ENCODE results near the gene MRTO4. TPM values are rescaled to one million over a fixed set of nuclear protein-coding genes. Genes with fewer than 3 reads are reported as not detected.

Gene MRTO4
- total RNA-seq, 1 experiment from 2014 or later, result 15.4 TPM

DNA sequence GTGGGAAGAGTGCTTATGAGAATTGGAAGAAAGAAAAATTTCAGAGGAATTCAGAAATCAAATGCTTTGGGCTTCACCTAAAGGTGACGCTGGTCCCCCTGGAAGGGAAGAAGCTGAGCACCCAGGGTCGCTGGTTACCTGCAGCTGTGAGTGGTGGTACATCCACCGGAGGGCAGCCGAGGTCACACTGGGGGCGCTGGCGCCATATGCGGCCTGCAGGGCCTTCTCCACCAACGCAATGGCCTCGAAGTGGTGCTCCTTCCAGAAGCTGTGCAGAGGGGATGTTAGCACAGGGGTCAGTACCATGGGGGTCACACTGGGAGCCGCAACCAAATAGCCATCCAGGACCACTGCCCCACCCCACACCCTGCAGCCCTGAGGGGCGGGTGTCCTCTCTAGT is 54.3 kb downstream of the MRTO4 start:
- no peaks in the 10 kb centered on the region for H3K9me3 ChIP-seq (ENCODE audit: low read length)
- H3K27ac ChIP-seq (ENCODE audit: low read length), result no peak overlapping the region
- H3K79me2 ChIP-seq (ENCODE audit: low read length), result peaks cover 24% of the 10 kb centered on the region
- no peak for DNase-seq
- peaks cover 4% of the 10 kb centered on the region for H3K4me1 ChIP-seq (ENCODE audit: low read length)
- no peaks in the 10 kb centered on the region for H3K27me3 ChIP-seq (ENCODE audit: low read length)
- H3K4me3 ChIP-seq (ENCODE audit: low read length), result no peak overlapping the region
- no peaks in the 10 kb centered on the region for H3K9me2 ChIP-seq (replicated peaks; ENCODE audit: insufficient read depth, low read length)
- H3K9ac ChIP-seq (ENCODE audit: low read length), result no peak overlapping the region
- H3K4me2 ChIP-seq (ENCODE audit: low read depth, low read length, poor library complexity, severe bottlenecking), result no peak overlapping the region
- peaks cover 63% of the 10 kb centered on the region for H3K36me3 ChIP-seq (ENCODE audit: insufficient read depth, low read length)
- H4K20me1 ChIP-seq (ENCODE audit: insufficient read depth, low read depth, low read length), result peaks cover 4% of the 10 kb centered on the region
- H2AFZ ChIP-seq (ENCODE audit: low read length), result no peak overlapping the region

DNA sequence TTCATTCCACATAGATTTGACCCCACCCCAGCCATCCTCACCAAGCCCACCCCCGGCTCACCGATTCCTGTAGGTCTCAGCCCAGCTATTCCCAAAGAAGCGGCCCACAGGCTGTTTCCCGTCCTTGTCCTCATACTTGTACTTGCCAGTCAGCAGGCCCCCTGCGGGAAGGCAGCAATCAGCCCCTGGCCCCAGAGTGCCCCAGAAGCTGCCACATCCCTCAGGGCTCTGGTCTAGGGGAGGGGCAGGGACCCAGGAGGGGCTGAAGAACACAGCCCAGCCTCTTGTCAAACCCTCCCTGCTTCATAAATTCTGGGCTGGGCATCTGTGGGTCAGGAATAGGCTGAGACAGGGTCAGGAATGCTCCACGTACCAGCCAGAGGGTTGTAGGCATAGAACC is 55.3 kb downstream of the MRTO4 start:
- H3K9me2 ChIP-seq (replicated peaks; ENCODE audit: insufficient read depth, low read length), result no peaks in the 10 kb centered on the region
- no peak overlapping the region for H3K4me3 ChIP-seq (ENCODE audit: low read length)
- H3K4me2 ChIP-seq (ENCODE audit: low read depth, low read length, poor library complexity, severe bottlenecking), result no peak overlapping the region
- peaks cover 34% of the 10 kb centered on the region for H3K79me2 ChIP-seq (ENCODE audit: low read length)
- H3K9ac ChIP-seq (ENCODE audit: low read length), result no peak overlapping the region
- peaks cover 63% of the 10 kb centered on the region for H3K36me3 ChIP-seq (ENCODE audit: insufficient read depth, low read length)
- no peak overlapping the region for H2AFZ ChIP-seq (ENCODE audit: low read length)
- no peaks in the 10 kb centered on the region for H3K9me3 ChIP-seq (ENCODE audit: low read length)
- H3K27me3 ChIP-seq (ENCODE audit: low read length), result no peaks in the 10 kb centered on the region
- H3K4me1 ChIP-seq (ENCODE audit: low read length), result peaks cover 8% of the 10 kb centered on the region
- peaks cover 8% of the 10 kb centered on the region for H4K20me1 ChIP-seq (ENCODE audit: insufficient read depth, low read depth, low read length)
- DNase-seq, result no peak
- no peak overlapping the region for H3K27ac ChIP-seq (ENCODE audit: low read length)

DNA sequence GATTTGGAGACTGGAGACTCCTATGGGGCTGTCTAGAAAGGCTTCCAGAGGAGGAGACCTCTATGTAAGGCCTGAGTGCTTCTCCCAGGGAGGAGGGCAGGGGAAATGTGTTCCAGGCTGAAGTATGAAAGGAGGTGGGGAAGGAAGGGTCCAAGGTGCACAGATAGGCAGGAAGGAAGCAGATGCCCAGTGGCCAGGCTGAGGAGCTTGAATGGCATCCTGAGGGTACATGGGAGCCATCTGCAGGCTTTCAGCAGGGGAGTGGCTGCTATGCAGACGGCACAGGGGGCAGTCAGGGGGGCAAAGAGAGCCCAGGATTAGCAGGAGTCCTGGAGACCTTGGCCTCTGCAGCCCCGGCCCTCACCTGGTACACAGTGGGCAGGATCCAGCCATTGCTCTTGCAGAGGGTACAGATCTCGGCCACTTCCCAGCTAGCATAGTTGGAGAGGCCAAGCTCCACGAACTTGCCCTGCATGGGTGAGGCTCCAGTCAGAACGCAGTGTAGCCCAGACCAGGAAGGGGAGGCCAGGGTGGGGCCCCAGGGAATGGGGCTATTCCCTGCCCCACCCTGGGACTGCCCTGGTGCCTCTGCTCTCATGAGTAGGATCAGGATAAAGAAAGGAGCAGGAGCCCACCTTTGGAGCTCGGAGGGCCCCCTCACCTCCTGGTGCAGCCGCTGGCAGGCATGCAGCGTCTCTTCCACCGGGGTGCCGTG is 56.3 kb downstream of the MRTO4 start:
- H3K27ac ChIP-seq (ENCODE audit: low read length), result no peak overlapping the region
- peaks cover 54% of the 10 kb centered on the region for H3K36me3 ChIP-seq (ENCODE audit: insufficient read depth, low read length)
- no peak for DNase-seq
- H3K27me3 ChIP-seq (ENCODE audit: low read length), result no peaks in the 10 kb centered on the region
- H3K9ac ChIP-seq (ENCODE audit: low read length), result no peak overlapping the region
- H3K79me2 ChIP-seq (ENCODE audit: low read length), result peaks cover 39% of the 10 kb centered on the region
- H3K4me1 ChIP-seq (ENCODE audit: low read length), result peaks cover 13% of the 10 kb centered on the region
- no peaks in the 10 kb centered on the region for H3K9me2 ChIP-seq (replicated peaks; ENCODE audit: insufficient read depth, low read length)
- no peaks in the 10 kb centered on the region for H3K9me3 ChIP-seq (ENCODE audit: low read length)
- H3K4me3 ChIP-seq (ENCODE audit: low read length), result no peak overlapping the region
- H4K20me1 ChIP-seq (ENCODE audit: insufficient read depth, low read depth, low read length), result peaks cover 8% of the 10 kb centered on the region
- H2AFZ ChIP-seq (ENCODE audit: low read length), result no peak overlapping the region
- H3K4me2 ChIP-seq (ENCODE audit: low read depth, low read length, poor library complexity, severe bottlenecking), result no peak overlapping the region

DNA sequence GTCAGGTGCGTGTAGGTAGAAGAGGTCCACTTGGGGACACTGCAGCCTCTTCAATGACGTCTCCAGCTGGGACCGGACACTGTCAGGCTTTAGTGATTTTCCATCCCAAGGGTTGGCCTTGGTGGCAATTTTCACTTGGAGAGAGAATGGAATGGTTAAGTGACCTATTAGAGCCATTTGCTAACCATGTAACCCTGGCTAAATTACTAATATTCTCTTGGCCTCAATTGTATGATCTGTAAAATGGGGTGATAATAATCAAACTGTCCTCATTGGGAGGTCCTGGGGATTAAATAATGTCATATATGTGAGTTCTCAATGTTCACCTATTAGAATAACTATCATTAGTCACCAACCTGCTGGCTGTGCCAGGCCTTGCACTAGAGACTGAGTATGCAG is 56.9 kb downstream of the MRTO4 start:
- H4K20me1 ChIP-seq (ENCODE audit: insufficient read depth, low read depth, low read length), result peaks cover 8% of the 10 kb centered on the region
- peaks cover 39% of the 10 kb centered on the region for H3K79me2 ChIP-seq (ENCODE audit: low read length)
- no peak overlapping the region for H3K27ac ChIP-seq (ENCODE audit: low read length)
- H2AFZ ChIP-seq (ENCODE audit: low read length), result no peak overlapping the region
- H3K9me2 ChIP-seq (replicated peaks; ENCODE audit: insufficient read depth, low read length), result no peaks in the 10 kb centered on the region
- H3K27me3 ChIP-seq (ENCODE audit: low read length), result no peaks in the 10 kb centered on the region
- no peaks in the 10 kb centered on the region for H3K9me3 ChIP-seq (ENCODE audit: low read length)
- H3K36me3 ChIP-seq (ENCODE audit: insufficient read depth, low read length), result peaks cover 48% of the 10 kb centered on the region
- H3K4me1 ChIP-seq (ENCODE audit: low read length), result peaks cover 19% of the 10 kb centered on the region
- DNase-seq, result no peak
- no peak overlapping the region for H3K4me3 ChIP-seq (ENCODE audit: low read length)
- H3K4me2 ChIP-seq (ENCODE audit: low read depth, low read length, poor library complexity, severe bottlenecking), result no peak overlapping the region
- no peak overlapping the region for H3K9ac ChIP-seq (ENCODE audit: low read length)

DNA sequence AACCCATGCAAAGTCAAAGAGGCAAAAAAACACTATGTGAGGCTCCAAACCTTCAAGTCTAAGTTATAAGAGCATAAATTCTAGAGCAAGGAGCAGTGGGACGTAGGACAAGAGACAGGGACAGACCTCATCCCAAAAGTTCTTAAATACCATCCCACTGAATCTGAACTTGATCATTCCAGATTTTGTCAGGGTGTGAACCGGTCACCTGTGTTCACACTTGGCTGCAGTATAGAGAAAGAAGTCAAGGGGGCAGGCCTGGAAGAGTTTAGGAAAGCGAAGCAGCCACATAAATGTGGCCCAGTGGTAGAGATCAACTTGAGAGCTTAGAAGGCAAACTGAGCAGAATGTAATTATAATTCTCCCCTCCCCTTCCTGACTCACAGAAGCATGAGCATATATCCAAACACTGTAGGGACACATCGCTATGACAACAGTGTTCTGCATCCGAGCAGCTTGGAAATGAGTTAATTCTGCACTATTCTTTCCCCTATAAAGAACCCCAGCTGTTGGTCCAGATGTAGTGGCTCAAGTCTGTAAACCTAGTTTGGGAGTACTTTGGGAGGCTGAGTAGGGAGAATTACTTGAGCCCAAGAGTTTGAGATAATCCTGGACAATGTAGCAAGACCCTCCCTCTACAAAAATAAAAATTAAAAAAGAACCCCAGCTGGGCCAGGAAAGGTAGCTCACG is 57.7 kb downstream of the MRTO4 start:
- peaks cover 27% of the 10 kb centered on the region for H3K4me1 ChIP-seq (ENCODE audit: low read length)

More for the DNA sequence above, 57.7 kb downstream of the MRTO4 start:
- no peak overlapping the region for H2AFZ ChIP-seq (ENCODE audit: low read length)
- DNase-seq, result no peak
- H3K4me2 ChIP-seq (ENCODE audit: low read depth, low read length, poor library complexity, severe bottlenecking), result no peak overlapping the region
- peaks cover 8% of the 10 kb centered on the region for H4K20me1 ChIP-seq (ENCODE audit: insufficient read depth, low read depth, low read length)
- no peaks in the 10 kb centered on the region for H3K9me2 ChIP-seq (replicated peaks; ENCODE audit: insufficient read depth, low read length)
- peaks cover 39% of the 10 kb centered on the region for H3K79me2 ChIP-seq (ENCODE audit: low read length)
- no peak overlapping the region for H3K4me3 ChIP-seq (ENCODE audit: low read length)
- no peaks in the 10 kb centered on the region for H3K9me3 ChIP-seq (ENCODE audit: low read length)
- H3K9ac ChIP-seq (ENCODE audit: low read length), result no peak overlapping the region
- no peak overlapping the region for H3K27ac ChIP-seq (ENCODE audit: low read length)
- peaks cover 41% of the 10 kb centered on the region for H3K36me3 ChIP-seq (ENCODE audit: insufficient read depth, low read length)
- no peaks in the 10 kb centered on the region for H3K27me3 ChIP-seq (ENCODE audit: low read length)

Small RNA genes within 50 kb of the gene (small RNA-seq; reads per million reads assigned to genes)
- gene RNU6-1099P, result not detected

Other genes starting within 250 kb of the MRTO4 start
- 135 and 201 TPM in 2 replicates for gene UBR4, start 41.5 kb upstream of the MRTO4 start, total RNA-seq (2014; rRNA removed; shearing (Covaris generic); ENCODE audit: low replicate concordance)
- 18.1 and 22.8 TPM in 2 replicates for gene EMC1, start 281 bp upstream of the MRTO4 start, total RNA-seq (2014; rRNA removed; shearing (Covaris generic); ENCODE audit: low replicate concordance)
- 0.41 and 1.2 TPM in 2 replicates for gene AKR7A3, start 37.0 kb downstream of the MRTO4 start, total RNA-seq (2014; rRNA removed; shearing (Covaris generic); ENCODE audit: low replicate concordance)
- gene AKR7A2, start 60.3 kb downstream of the MRTO4 start, total RNA-seq (2014; rRNA removed; shearing (Covaris generic); ENCODE audit: low replicate concordance), result 122 and 161 TPM in 2 replicates
- gene SLC66A1, start 60.5 kb downstream of the MRTO4 start, total RNA-seq (2014; rRNA removed; shearing (Covaris generic); ENCODE audit: low replicate concordance), result 11.6 and 14.5 TPM in 2 replicates
- 55.5 and 72.9 TPM in 2 replicates for gene CAPZB, start 233.7 kb downstream of the MRTO4 start, total RNA-seq (2014; rRNA removed; shearing (Covaris generic); ENCODE audit: low replicate concordance)

Data from Karpas-422 (cell line).